Body of pancreas (tissue), 4 donors: Measurements from ENCODE around the gene MAP3K12.

ENCODE experiments used
- CTCF ChIP-seq, 7 experiments: fragments of 450-650 bp in 4 of 7; fragments of 200-600 bp in 3 of 7; sonication (generic) in 3 of 7; IDR thresholded peaks; one replicate each; pipeline ENCODE4 v1.5.1; 2016 to 2019; ENCODE audit warnings: antibody characterized with exemption in 7 of 7
- POLR2A ChIP-seq, 3 donors: fragments of 450-650 bp; IDR thresholded peaks; one replicate each; pipeline ENCODE4 v1.6.1; 2016; ENCODE audit warnings: antibody characterized with exemption in 3 of 3, mild to moderate bottlenecking in 2 of 3

- TF ChIP-seq CTCF (IDR thresholded peaks at IDR 0.05) (no peak), POLR2A (IDR thresholded peaks at IDR 0.05) (no peak)
Observed at GRCh38 chr12:53492188-53492587, 7.1 kb downstream of the MAP3K12 start.
